Thyroid gland (tissue), 4 donors: ENCODE data around the gene DDB1.

Experiments used
- POLR2A ChIP-seq, 2 donors: fragments of 450-650 bp; IDR thresholded peaks; one replicate each; pipeline ENCODE4 v1.6.1; 2017; ENCODE audit warnings: antibody characterized with exemption in 2 of 2, mild to moderate bottlenecking in 2 of 2, moderate library complexity in 1 of 2
- TF ChIP-seq, protein P1 (sequence below), 6 experiments: fragments of 200-600 bp in 3 of 6; fragments of 450-650 bp in 3 of 6; sonication (generic) in 3 of 6; IDR thresholded peaks; one replicate each; pipeline ENCODE4 v1.5.1; 2016 to 2019; ENCODE audit warnings: antibody characterized with exemption in 6 of 6, mild to moderate bottlenecking in 2 of 6, inconsistent platforms in 1 of 6, moderate library complexity in 1 of 6

DNA sequence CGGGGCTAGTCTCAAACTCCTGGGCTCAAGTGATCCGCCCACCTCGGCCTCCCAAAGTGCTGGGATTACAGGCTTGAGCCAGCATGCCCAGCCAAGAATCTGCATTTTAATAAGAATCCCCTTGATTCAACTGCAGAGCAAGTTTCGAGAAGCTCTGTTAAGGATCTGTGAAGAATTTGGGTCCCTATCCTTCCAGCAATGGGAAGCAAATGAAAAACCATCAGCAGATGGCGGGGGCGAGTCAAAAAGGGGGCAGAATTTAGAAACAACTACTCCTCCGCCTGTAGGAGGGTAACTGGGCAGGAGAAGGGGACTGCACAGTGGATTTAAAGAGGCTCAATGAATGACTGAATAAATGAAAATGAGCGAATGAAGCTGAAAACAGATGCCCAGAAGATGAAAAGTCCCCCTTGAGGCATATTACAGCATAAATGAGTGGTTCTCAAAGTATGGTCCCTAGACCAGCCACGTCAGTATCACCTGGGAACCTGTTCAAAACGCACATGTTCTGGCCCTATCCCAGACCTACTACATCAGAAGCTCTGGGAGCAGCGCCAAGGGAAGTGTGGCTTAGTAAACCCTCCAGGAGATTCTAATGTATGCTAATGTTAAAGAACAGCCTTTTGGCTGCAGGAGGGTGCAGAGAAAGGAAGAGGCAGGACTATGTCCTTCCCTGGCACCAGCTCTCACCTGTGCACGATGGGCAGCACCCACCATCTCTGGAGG lies 52.8 kb downstream of the DDB1 start:
- TF ChIP-seq, protein P1, sequence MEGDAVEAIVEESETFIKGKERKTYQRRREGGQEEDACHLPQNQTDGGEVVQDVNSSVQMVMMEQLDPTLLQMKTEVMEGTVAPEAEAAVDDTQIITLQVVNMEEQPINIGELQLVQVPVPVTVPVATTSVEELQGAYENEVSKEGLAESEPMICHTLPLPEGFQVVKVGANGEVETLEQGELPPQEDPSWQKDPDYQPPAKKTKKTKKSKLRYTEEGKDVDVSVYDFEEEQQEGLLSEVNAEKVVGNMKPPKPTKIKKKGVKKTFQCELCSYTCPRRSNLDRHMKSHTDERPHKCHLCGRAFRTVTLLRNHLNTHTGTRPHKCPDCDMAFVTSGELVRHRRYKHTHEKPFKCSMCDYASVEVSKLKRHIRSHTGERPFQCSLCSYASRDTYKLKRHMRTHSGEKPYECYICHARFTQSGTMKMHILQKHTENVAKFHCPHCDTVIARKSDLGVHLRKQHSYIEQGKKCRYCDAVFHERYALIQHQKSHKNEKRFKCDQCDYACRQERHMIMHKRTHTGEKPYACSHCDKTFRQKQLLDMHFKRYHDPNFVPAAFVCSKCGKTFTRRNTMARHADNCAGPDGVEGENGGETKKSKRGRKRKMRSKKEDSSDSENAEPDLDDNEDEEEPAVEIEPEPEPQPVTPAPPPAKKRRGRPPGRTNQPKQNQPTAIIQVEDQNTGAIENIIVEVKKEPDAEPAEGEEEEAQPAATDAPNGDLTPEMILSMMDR (IDR thresholded peaks at IDR 0.05), result no peak
- TF ChIP-seq POLR2A (IDR thresholded peaks at IDR 0.05), result no peak
